ENCODE measurements around the gene MYBPC3. TPM values are rescaled to one million over a fixed set of nuclear protein-coding genes. Genes with fewer than 3 reads are reported as not detected.
A peak's percentile ranks its signal among the peaks of the same experiment; 100 is the strongest.

Gene MYBPC3
- total and polyA plus RNA-seq, 10 of the 15 experiments (the other 5 are each of a cell fraction or from before 2014, with no cell fraction given) = 0.03 to 0.08 (median 0.03) TPM; not detected in 7

GRCh38 chr11:47400768-47401279 is 48.3 kb upstream of the MYBPC3 start (continued):
- TF ChIP-seq IKZF1 (conservative IDR thresholded peaks at IDR 0.05) (0 out of 2 replicates have a peak, but pooled peaks have one; percentile 34), IRF3 (IDR thresholded peaks at IDR 0.05) (no peak), POLR2AphosphoS5 (IDR thresholded peaks at IDR 0.05; ENCODE audit: low read length) (peak; percentile 62; the same call in 1 of the 2 replicates), NR2F1 (conservative IDR thresholded peaks at IDR 0.05) (no peak), NRF1 (conservative IDR thresholded peaks at IDR 0.05; ENCODE audit: low read depth, low read length) (no peak), RCOR1 (conservative IDR thresholded peaks at IDR 0.05; ENCODE audit: low read depth, low read length) (0 out of 2 replicates have a peak, but pooled peaks have one; percentile 14), HDAC2 (IDR thresholded peaks at IDR 0.05) (no peak), USF1 (IDR thresholded peaks at IDR 0.05; ENCODE audit: borderline replicate concordance, extremely low read length, insufficient read depth, low read depth, low read length) (no peak), MYB (IDR thresholded peaks at IDR 0.05; ENCODE audit: borderline replicate concordance, low read depth, low read length) (no peak), CHD2 (IDR thresholded peaks at IDR 0.05; ENCODE audit: borderline replicate concordance, low read depth, low read length) (no peak), POLR2AphosphoS2 (IDR thresholded peaks at IDR 0.05; ENCODE audit: low read depth, low read length) (no peak), MEF2B (IDR thresholded peaks at IDR 0.05; ENCODE audit: partially characterized antibody, poor library complexity, severe bottlenecking) (peak; percentile 6), TCF3 (IDR thresholded peaks at IDR 0.05; ENCODE audit: borderline replicate concordance, insufficient read depth, low read depth, low read length) (no peak), ZNF384 (IDR thresholded peaks at IDR 0.05; ENCODE audit: borderline replicate concordance, low read depth, low read length) (0 out of 2 replicates have a peak, but pooled peaks have one; percentile 7), RBBP5 (conservative IDR thresholded peaks at IDR 0.05) (no peak), ELK1 (IDR thresholded peaks at IDR 0.05; ENCODE audit: low read depth, low read length) (0 out of 2 replicates have a peak, but pooled peaks have one; percentile 18), RB1 (IDR thresholded peaks at IDR 0.05; ENCODE audit: borderline replicate concordance) (no peak), REST (IDR thresholded peaks at IDR 0.05; ENCODE audit: low read depth, low read length) (peak; percentile 42; the same call in 1 of the 2 replicates), NR2C2 (IDR thresholded peaks at IDR 0.05; ENCODE audit: borderline replicate concordance, control insufficient read depth, insufficient read length, low read depth) (no peak), SPI1 (IDR thresholded peaks at IDR 0.05; ENCODE audit: borderline replicate concordance, insufficient read depth, low read depth, low read length) (peak; percentile 9; the same call in 1 of the 2 replicates), POLR2A (IDR thresholded peaks at IDR 0.05; ENCODE audit: low read depth, low read length) (peak; percentile 46; the same call in 1 of the 2 replicates), SMARCA5 (IDR thresholded peaks at IDR 0.05) (no peak), FOS (IDR thresholded peaks at IDR 0.05; ENCODE audit: borderline replicate concordance, extremely low read depth, insufficient read length) (no peak), HDGF (IDR thresholded peaks at IDR 0.05) (peak; percentile 68; the same call in 1 of the 2 replicates), SUZ12 (IDR thresholded peaks at IDR 0.05; ENCODE audit: unreplicated experiment) (no peak), POU2F2 (IDR thresholded peaks at IDR 0.05; ENCODE audit: borderline replicate concordance, low read depth, low read length) (peak; percentile 94; the same call in 2 of the 3 replicates)

Measured in GM12878 (cell line).